A549 (cell line): ENCODE data around the gene RCE1.

ENCODE experiments used
- CHD2 ChIP-seq: fragments of 150-350 bp; IDR thresholded peaks from 2 replicates; pipeline ENCODE4 v1.6.1; 2014; ENCODE audit warnings: low read length; ENCODE audit not compliant: partially characterized antibody
- CTCF ChIP-seq: fragments of >200 bp; sonication (Bioruptor Twin); formaldehyde crosslinking; IDR thresholded peaks from 3 replicates; pipeline ENCODE4 v1.5.1; 2016
- ELK1 ChIP-seq: fragments of 150-350 bp; IDR thresholded peaks from 2 replicates; pipeline ENCODE4 v1.6.1; 2014; ENCODE audit warnings: low read depth, mild to moderate bottlenecking, low read length
- EP300 ChIP-seq, 2 experiments: fragments of >200 bp; sonication (Bioruptor Twin); formaldehyde crosslinking; IDR thresholded peaks; 2 replicates in 1 of 2; 3 replicates in 1 of 2; pipeline ENCODE4 v1.6.1; 2016 to 2017
- ESRRA ChIP-seq: fragments of 150-350 bp; IDR thresholded peaks from 2 replicates; pipeline ENCODE4 v1.6.1; 2014; ENCODE audit warnings: mild to moderate bottlenecking, low read length, borderline replicate concordance
- JUN ChIP-seq, 2 experiments: fragments of >200 bp; sonication (Bioruptor Twin); formaldehyde crosslinking; IDR thresholded peaks; 2 replicates in 1 of 2; 3 replicates in 1 of 2; pipeline ENCODE4 v1.6.1; 2016 to 2017
- PHF8 ChIP-seq: fragments of 200-600 bp; sonication (generic); IDR thresholded peaks from 2 replicates; pipeline ENCODE4 v1.6.1; 2016; ENCODE audit warnings: low read depth, mild to moderate bottlenecking, antibody characterized with exemption, moderate library complexity, borderline replicate concordance
- POLR2A ChIP-seq: IDR thresholded peaks from 2 replicates; pipeline ENCODE4 v1.6.1; 2012; ENCODE audit warnings: mild to moderate bottlenecking, low read length
- RNF2 ChIP-seq: fragments of 200-600 bp; sonication (generic); IDR thresholded peaks from 2 replicates; pipeline ENCODE4 v1.6.1; 2016; ENCODE audit warnings: low read depth, mild to moderate bottlenecking, antibody characterized with exemption, moderate library complexity, borderline replicate concordance
- SREBF2 ChIP-seq: fragments of 450-650 bp; IDR thresholded peaks from 2 replicates; pipeline ENCODE4 v1.6.1; 2014; ENCODE audit warnings: mild to moderate bottlenecking, moderate library complexity

DNA sequence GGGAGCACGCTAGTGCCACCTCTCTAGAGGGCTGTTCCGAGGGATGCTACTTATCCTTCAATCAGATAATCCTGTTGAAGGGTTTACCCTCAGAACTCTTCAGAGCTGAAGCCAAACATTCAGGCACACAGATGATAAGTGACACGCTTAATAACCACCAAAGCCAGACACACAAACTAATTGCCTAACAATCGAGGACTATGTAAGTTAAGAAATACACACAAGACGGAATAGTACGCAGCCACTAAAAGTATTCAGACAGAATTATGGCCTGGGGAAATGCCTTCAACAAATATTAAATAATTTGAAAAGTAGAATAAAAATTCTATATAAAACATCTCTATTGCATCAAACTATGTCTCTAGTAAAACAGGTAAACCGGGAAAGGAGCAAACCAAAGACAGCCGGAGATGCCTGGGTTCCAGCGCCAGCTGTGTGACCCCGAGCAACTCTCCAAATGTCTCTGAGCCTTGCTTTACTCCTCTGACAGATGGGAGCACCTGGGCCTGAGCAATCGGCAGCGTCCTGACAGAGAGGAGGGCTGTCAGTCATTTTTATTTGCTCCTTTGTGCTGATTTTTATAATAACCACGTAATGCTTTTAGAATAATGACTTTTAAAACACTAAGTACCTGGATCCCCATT, 25.0 kb downstream of the RCE1 start:
- TF ChIP-seq CTCF (no peak), PHF8 (no peak), ELK1 (no peak), EP300 (IDR thresholded peaks at IDR 0.05) (no peak), ESRRA (no peak), CHD2 (no peak), JUN (IDR thresholded peaks at IDR 0.05) (no peak), SREBF2 (no peak), POLR2A (no peak), RNF2 (no peak)
